HepG2 (cell line): ENCODE data around the gene ATXN7L2. TPM values are rescaled to one million over a fixed set of nuclear protein-coding genes. Genes with fewer than 3 reads are reported as not detected.
A peak's percentile ranks its signal among the peaks of the same experiment; 100 is the strongest.

Experiments used
- CCDC6 ChIP-seq: sonication (generic); formaldehyde crosslinking; IDR thresholded peaks from 2 replicates; pipeline ENCODE4 v1.8.1; 2022; ENCODE audit warnings: mild to moderate bottlenecking, missing genetic modification reagents, moderate library complexity
- GTF2F1 ChIP-seq: fragments of 150-350 bp; IDR thresholded peaks from 2 replicates; pipeline ENCODE4 v1.6.1; 2014; ENCODE audit warnings: low read length
- SP2 ChIP-seq: sonication (generic); formaldehyde crosslinking; IDR thresholded peaks from 2 replicates; pipeline ENCODE4 v1.5.1; 2020; ENCODE audit warnings: mild to moderate bottlenecking, missing genetic modification reagents
- WIZ ChIP-seq: sonication (generic); formaldehyde crosslinking; IDR thresholded peaks from 2 replicates; pipeline ENCODE4 v1.5.1; 2020; ENCODE audit warnings: mild to moderate bottlenecking, missing genetic modification reagents
- ZNF788 ChIP-seq: sonication (generic); formaldehyde crosslinking; IDR thresholded peaks from 2 replicates; pipeline ENCODE4 v1.5.0; 2020; ENCODE audit warnings: mild to moderate bottlenecking, missing genetic modification reagents, borderline replicate concordance
- polyA plus RNA-seq, 8 experiments: library from polyadenylated mRNA; depleted of rRNA in 3 of 8; stranded (reverse) in 7 of 8; unstranded in 1 of 8; fragments of >200 nt; fragmentation: Illumina TruSeq in 4 of 8; extraction: Trizol in 4 of 8; gene quantifications; 2 replicates each; pipeline versions ENCODE4 v1.2.1 to v1.2.3, GENCODE V29; 2011 to 2016; ENCODE audit warnings: low read depth in 4 of 8, missing spikeins in 1 of 8, mixed read lengths in 1 of 8; ENCODE audit not compliant: insufficient read depth in 1 of 8
- total RNA-seq, 5 experiments: library from RNA; depleted of rRNA; stranded (reverse); fragments of >200 nt; fragmentation: Illumina TruSeq; extraction: Trizol; gene quantifications; 2 replicates each; pipeline ENCODE4 v1.2.3, GENCODE V29; 2016; ENCODE audit warnings: low read depth in 1 of 5
- TF ChIP-seq, protein P1 (sequence below): sonication (generic); formaldehyde crosslinking; IDR thresholded peaks from 2 replicates; pipeline ENCODE4 v1.5.0; 2020; ENCODE audit warnings: missing genetic modification reagents
- TF ChIP-seq, protein P2 (sequence below): sonication (generic); formaldehyde crosslinking; IDR thresholded peaks from 2 replicates; pipeline ENCODE4 v1.4.0; 2020; ENCODE audit warnings: mild to moderate bottlenecking, missing genetic modification reagents
- TF ChIP-seq, protein P3 (sequence below): sonication (generic); formaldehyde crosslinking; IDR thresholded peaks from 2 replicates; pipeline ENCODE4 v1.4.0; 2020; ENCODE audit warnings: missing genetic modification reagents
- TF ChIP-seq, protein P4 (sequence below): sonication (generic); formaldehyde crosslinking; IDR thresholded peaks from 2 replicates; pipeline ENCODE4 v1.5.0; 2020; ENCODE audit warnings: mild to moderate bottlenecking, missing genetic modification reagents, borderline replicate concordance
- TF ChIP-seq, protein P5 (sequence below): sonication (generic); formaldehyde crosslinking; IDR thresholded peaks from 2 replicates; pipeline ENCODE4 v1.5.0; 2020; ENCODE audit warnings: missing genetic modification reagents

The ATXN7L2 gene
- total and polyA plus RNA-seq, 2 of the 13 experiments (the other 11 are each of a cell fraction or from before 2014, with no cell fraction given), result 2.7 to 2.8 TPM

DNA sequence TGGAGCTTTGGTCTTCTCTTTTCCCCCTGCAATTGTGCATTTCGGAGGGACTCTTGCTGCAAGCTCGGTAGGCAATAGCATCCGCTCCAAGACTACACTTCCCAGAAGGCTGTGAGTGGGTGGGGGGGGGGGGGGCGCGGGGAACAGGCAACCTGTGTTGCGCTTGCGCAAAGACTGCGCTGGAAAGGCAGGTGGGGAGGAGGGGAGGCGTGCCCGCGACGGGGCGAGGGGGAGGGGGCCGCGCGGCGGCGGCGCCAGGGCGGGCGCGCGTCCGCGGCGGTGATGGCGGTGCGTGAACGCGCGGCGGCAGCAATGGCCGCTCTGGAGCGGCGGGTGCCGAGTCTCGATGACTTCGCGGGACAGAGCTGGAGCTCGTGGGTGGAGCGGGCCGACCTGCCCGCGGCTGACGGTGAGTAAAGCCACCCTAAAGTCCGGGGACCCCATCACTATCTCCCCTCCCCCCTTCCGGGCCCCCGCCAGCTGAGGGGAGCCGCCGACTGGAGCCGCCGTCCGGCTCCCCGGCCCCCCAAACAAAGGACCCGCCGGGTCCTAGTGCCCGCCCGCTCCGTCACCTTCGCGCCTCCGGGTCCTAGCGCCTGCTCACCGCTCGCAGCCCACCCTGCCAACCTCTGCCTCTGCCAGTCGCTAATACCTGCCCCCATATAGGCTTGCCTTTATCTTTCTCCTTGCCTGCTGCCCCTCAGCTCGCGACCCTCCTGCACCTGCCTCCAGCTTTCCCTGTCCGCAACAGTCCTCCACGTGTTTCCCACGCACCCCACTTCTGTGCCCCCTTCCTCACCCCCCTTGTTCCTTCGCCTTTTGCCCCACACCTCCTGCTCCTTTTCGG lies at the start of gene ATXN7L2 (continued):
- TF ChIP-seq, protein P1, sequence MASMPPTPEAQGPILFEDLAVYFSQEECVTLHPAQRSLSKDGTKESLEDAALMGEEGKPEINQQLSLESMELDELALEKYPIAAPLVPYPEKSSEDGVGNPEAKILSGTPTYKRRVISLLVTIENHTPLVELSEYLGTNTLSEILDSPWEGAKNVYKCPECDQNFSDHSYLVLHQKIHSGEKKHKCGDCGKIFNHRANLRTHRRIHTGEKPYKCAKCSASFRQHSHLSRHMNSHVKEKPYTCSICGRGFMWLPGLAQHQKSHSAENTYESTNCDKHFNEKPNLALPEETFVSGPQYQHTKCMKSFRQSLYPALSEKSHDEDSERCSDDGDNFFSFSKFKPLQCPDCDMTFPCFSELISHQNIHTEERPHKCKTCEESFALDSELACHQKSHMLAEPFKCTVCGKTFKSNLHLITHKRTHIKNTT (CRISPR knock-in tag), result no peak
- TF ChIP-seq, protein P2, sequence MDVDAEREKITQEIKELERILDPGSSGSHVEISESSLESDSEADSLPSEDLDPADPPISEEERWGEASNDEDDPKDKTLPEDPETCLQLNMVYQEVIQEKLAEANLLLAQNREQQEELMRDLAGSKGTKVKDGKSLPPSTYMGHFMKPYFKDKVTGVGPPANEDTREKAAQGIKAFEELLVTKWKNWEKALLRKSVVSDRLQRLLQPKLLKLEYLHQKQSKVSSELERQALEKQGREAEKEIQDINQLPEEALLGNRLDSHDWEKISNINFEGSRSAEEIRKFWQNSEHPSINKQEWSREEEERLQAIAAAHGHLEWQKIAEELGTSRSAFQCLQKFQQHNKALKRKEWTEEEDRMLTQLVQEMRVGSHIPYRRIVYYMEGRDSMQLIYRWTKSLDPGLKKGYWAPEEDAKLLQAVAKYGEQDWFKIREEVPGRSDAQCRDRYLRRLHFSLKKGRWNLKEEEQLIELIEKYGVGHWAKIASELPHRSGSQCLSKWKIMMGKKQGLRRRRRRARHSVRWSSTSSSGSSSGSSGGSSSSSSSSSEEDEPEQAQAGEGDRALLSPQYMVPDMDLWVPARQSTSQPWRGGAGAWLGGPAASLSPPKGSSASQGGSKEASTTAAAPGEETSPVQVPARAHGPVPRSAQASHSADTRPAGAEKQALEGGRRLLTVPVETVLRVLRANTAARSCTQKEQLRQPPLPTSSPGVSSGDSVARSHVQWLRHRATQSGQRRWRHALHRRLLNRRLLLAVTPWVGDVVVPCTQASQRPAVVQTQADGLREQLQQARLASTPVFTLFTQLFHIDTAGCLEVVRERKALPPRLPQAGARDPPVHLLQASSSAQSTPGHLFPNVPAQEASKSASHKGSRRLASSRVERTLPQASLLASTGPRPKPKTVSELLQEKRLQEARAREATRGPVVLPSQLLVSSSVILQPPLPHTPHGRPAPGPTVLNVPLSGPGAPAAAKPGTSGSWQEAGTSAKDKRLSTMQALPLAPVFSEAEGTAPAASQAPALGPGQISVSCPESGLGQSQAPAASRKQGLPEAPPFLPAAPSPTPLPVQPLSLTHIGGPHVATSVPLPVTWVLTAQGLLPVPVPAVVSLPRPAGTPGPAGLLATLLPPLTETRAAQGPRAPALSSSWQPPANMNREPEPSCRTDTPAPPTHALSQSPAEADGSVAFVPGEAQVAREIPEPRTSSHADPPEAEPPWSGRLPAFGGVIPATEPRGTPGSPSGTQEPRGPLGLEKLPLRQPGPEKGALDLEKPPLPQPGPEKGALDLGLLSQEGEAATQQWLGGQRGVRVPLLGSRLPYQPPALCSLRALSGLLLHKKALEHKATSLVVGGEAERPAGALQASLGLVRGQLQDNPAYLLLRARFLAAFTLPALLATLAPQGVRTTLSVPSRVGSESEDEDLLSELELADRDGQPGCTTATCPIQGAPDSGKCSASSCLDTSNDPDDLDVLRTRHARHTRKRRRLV (CRISPR knock-in tag), result no peak
- TF ChIP-seq WIZ (no peak), GTF2F1 (no peak), SP2 (CRISPR knock-in tag) (peak; percentile 50; the same call in 1 of the 2 replicates), CCDC6 (CRISPR knock-in tag) (peak; percentile 78; the same call in 1 of the 2 replicates), ZNF788 (peak; percentile 44; the same call in 1 of the 2 replicates)
- TF ChIP-seq, protein P3, sequence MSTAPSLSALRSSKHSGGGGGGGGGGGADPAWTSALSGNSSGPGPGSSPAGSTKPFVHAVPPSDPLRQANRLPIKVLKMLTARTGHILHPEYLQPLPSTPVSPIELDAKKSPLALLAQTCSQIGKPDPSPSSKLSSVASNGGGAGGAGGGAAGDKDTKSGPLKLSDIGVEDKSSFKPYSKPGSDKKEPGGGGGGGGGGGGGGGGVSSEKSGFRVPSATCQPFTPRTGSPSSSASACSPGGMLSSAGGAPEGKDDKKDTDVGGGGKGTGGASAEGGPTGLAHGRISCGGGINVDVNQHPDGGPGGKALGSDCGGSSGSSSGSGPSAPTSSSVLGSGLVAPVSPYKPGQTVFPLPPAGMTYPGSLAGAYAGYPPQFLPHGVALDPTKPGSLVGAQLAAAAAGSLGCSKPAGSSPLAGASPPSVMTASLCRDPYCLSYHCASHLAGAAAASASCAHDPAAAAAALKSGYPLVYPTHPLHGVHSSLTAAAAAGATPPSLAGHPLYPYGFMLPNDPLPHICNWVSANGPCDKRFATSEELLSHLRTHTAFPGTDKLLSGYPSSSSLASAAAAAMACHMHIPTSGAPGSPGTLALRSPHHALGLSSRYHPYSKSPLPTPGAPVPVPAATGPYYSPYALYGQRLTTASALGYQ, result no peak
- TF ChIP-seq, protein P4, sequence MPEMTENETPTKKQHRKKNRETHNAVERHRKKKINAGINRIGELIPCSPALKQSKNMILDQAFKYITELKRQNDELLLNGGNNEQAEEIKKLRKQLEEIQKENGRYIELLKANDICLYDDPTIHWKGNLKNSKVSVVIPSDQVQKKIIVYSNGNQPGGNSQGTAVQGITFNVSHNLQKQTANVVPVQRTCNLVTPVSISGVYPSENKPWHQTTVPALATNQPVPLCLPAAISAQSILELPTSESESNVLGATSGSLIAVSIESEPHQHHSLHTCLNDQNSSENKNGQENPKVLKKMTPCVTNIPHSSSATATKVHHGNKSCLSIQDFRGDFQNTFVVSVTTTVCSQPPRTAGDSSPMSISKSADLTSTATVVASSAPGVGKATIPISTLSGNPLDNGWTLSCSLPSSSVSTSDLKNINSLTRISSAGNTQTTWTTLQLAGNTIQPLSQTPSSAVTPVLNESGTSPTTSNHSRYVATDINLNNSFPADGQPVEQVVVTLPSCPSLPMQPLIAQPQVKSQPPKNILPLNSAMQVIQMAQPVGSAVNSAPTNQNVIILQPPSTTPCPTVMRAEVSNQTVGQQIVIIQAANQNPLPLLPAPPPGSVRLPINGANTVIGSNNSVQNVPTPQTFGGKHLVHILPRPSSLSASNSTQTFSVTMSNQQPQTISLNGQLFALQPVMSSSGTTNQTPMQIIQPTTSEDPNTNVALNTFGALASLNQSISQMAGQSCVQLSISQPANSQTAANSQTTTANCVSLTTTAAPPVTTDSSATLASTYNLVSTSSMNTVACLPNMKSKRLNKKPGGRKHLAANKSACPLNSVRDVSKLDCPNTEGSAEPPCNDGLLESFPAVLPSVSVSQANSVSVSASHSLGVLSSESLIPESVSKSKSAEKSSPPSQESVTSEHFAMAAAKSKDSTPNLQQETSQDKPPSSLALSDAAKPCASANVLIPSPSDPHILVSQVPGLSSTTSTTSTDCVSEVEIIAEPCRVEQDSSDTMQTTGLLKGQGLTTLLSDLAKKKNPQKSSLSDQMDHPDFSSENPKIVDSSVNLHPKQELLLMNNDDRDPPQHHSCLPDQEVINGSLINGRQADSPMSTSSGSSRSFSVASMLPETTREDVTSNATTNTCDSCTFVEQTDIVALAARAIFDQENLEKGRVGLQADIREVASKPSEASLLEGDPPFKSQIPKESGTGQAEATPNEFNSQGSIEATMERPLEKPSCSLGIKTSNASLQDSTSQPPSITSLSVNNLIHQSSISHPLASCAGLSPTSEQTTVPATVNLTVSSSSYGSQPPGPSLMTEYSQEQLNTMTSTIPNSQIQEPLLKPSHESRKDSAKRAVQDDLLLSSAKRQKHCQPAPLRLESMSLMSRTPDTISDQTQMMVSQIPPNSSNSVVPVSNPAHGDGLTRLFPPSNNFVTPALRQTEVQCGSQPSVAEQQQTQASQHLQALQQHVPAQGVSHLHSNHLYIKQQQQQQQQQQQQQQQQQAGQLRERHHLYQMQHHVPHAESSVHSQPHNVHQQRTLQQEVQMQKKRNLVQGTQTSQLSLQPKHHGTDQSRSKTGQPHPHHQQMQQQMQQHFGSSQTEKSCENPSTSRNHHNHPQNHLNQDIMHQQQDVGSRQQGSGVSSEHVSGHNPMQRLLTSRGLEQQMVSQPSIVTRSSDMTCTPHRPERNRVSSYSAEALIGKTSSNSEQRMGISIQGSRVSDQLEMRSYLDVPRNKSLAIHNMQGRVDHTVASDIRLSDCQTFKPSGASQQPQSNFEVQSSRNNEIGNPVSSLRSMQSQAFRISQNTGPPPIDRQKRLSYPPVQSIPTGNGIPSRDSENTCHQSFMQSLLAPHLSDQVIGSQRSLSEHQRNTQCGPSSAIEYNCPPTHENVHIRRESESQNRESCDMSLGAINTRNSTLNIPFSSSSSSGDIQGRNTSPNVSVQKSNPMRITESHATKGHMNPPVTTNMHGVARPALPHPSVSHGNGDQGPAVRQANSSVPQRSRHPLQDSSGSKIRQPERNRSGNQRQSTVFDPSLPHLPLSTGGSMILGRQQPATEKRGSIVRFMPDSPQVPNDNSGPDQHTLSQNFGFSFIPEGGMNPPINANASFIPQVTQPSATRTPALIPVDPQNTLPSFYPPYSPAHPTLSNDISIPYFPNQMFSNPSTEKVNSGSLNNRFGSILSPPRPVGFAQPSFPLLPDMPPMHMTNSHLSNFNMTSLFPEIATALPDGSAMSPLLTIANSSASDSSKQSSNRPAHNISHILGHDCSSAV, result no peak
- TF ChIP-seq, protein P5, sequence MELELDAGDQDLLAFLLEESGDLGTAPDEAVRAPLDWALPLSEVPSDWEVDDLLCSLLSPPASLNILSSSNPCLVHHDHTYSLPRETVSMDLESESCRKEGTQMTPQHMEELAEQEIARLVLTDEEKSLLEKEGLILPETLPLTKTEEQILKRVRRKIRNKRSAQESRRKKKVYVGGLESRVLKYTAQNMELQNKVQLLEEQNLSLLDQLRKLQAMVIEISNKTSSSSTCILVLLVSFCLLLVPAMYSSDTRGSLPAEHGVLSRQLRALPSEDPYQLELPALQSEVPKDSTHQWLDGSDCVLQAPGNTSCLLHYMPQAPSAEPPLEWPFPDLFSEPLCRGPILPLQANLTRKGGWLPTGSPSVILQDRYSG (CRISPR knock-in tag), result 0 out of 2 replicates have a peak, but pooled peaks have one; percentile 46
